ENCODE results near the gene NPDC1.
A peak's percentile ranks its signal among the peaks of the same experiment; 100 is the strongest.

Gene NPDC1

GRCh38 chr9:137057545-137057944, 11.6 kb upstream of the NPDC1 start:
- DNase-seq (ENCODE audit: low spot score) = no peak
- no peak for FAIRE-seq

DNA sequence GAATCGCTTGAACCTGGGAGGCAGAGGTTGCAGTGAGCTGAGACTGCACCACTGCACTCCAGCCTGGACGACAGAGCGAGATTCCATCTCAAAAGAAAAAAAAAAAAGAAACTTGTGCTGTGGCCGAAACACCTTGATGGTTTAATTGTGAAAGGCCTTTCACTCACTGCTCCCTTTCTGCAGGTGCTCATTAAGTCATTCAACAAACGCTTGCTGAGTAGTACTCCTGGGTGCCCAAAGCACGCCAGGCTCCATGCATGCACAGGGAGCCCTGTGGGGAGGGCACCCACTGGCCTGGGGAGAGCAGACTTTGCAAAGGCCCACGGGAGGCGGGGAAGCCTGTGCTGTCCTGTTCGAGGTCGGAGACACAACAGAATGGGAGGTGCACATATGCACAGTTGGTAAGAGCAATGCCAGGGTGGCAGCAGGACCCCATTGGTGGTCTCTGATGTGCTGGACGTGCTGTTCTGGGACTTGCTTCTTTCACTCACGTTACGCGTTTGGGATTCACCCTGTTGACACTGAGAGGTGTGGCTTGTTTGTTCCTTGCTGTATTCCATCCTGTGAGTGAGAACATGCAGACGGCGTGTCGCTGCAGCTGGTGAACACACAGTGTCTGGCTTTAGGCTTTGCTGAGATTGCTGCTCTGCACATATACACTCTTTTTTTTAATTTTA, 10.9 kb upstream of the NPDC1 start:
- FAIRE-seq = no peak
- DNase-seq (ENCODE audit: low spot score) = no peak

DNA sequence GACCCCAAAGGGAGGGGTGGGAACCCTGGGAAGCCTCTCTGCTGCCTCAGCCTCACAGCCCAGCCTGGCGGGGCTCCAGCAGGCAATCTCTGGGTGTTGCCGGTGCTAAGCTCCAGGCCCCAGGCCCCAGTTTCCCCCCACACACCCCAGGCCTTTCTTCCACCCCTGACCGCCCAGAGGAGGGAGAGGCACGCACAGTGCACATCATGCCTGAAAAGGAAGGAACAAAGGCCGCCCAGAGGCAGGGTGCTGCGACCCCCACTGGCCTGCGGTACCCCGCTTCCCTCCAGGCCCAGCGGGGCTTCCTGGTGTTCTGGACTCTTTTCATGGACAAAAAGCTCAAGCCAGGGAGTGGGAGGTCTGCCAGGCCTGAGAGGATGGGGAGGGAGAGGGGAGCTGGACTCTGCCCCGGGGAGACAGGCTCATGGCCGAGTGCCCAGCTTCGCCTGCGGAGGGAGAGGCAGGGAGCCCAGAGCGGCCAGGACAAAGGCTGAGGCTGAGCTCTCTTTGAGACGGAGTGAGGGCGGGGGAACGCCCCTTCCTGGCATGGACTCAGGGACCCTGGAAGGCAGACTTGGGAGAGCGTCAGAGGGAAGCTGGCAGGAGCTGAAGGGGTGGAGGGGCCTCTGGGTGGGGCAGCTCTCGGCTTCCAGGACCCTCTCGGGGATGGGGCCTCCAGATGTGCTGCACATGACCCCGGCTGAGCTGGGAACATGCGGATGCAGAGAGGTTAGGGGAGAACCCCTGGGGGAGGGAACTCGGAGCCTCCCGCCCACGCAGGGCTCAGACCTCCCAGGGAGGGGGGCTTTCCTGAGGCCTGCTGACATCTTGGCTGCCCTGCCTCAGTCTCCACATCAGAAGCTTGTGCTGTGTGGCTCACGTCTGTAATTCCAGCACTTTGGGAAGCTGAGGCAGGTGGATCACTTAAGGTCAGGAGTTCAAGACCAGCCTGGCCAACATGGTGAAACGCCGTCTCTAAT, 9.7 kb upstream of the NPDC1 start:
- no peak for FAIRE-seq
- DNase-seq (ENCODE audit: low spot score) = no peak

DNA sequence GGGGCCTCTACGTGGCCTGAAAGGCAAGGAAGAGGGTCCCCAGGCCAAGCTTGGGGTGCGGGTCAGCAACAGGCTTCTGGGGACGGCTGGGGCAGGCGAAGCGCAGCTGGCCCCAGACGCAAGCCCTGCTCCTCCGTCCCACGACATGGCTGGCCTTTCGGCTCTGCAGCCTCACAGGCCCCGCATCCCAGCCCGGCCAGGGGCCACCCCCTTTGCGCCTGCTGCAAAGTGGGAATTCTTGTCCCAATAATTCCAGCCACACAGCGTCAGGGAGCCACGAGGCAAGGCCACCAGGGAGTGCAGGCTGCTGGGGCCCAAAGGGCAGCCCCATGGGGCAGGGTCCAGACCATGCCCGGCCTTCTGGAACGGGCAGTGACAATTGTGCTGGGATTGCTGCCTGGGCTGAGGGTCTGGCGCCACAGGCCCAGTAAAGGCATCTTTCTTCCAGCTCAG, 9.0 kb upstream of the NPDC1 start:
- FAIRE-seq (no peak), DNase-seq (ENCODE audit: low spot score) (no peak)

DNA sequence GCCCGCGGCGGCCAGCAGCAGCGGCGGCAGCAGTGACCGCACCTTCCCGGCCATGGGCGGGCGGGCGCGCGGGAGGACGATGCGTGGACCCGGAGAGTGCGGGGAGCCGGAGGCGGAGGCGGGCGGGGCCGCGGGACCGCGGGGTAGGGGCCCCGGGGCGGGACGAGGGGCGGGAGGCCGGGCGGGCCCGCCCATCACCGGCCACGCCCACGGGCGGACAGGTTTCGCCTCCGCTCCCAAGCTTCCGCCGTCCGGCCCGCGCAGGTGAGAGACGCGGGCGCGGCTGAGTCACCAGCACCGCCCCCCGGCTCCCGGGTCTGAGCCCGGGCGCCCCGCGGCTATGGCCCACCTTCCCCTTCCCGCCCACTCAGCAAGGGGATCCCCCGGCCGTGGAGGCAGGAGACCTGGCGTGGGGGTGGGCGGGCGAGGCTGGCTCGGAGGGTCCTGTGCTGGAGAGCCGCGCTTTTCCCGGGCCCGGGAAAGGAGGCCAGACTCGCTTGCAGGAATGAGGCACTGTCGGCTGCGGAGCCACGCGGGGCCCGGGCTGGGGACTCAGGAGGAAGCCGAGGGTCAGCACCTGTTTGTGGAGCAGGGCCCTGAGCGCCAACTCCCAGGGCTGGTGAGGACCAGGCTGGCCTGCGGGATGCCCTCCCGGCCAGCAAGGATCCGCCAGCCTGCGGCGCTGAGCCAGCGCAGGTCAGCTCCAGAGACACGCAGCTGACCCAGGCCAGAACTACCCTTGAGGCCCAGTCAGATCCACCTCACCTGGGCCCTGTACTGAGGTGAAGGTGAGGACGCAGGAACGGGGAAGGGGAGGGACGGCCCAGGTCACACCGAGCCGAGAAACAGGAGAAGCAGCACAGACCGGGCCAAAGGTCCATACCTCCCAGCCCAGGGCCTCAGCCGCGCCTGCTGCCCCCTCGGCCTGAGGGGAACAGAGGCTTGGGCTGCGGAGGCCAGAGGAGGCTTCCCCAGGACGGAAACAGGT, 8.3 kb upstream of the NPDC1 start, which contains the start of gene ENTPD2:
TSS of gene ENTPD2 (minus strand) at position 118 of the 988 bp plus-strand sequence. CDS start at position 54, 64 bp downstream.
- no peak for DNase-seq (ENCODE audit: low spot score)

DNA sequence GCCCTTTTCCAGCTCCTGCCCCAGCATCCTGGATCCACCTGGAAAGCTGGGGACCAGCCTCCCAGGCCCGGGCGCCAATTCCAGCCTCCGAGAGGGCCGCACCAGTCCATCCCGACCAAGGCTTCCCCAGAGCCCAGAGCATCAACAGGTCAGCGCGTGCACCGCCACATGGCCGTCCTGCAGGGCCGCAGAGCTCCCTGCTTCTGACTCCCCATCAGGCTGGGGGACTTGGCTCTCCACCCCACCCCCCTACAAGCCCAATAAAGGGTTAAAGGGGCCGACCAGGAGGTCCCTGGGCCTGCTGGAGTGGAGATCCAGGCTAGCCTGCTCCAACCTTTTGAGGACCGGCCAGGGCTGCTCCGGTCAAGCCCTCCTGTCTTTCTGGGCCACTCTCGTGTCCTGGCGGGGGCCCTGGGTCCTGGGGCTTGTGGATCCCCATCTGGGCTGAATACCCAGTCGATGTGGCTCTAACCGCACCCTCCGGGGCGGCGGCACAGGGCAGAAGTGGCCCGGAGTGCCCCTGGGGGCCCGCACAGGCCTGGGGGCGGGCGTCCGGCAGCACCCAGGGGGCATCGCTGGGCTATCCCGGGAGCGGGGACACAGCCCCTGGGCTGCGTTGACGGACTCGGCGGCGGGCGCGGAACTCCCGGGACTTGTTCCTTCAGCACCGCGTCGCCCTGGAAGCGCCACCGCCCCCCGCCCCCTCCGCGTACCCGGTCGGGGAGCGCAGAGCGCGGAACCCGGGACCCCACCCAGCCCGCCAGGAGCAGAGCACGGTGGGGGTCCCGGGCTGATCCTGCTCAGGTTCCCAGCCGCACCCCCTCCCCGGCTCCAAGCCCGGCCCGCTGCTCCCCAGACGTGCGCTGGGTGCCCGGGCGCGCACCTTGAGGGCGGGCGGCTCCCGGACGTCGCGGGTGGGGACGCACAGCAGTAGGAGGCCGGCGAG, 7.3 kb upstream of the NPDC1 start:
- FAIRE-seq (no peak), DNase-seq (ENCODE audit: low spot score) (no peak)

More for the DNA sequence above, 8.3 kb upstream of the NPDC1 start, which contains the start of gene ENTPD2:
- FAIRE-seq = no peak

- FAIRE-seq (no peak), DNase-seq (ENCODE audit: low spot score) (no peak)
Observed at GRCh38 chr9:137052293-137052692, 6.3 kb upstream of the NPDC1 start.

DNA sequence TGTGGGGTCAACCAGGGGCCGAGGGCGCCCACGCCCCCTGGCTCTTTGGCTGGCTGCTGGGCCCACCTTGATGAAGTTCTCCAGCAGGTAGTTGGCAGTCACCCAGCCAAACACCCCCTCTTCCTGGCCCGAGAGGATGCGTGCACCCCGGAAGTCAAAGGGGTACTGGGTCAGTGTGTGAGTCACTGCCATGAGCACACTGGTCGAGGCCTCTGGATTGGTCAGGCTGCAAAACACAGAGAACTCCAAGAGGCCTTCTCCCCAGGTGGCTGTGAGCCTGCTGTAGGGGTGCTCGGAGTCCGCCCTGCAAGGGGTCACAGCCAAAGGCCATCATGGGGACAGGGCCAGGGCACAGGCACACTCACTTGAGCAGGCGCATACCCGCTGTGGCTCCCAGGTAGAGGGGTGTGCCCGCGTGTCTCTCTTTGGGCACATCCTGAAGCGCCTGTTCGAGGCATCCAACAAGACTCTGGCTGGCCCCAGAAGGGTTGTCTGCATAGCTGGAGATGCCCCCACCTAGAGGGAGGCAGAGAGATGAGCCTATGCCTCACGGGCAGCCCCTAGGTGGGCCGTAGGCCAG, 5.3 kb upstream of the NPDC1 start:
- FAIRE-seq (no peak), DNase-seq (ENCODE audit: low spot score) (no peak)

GRCh38 chr9:137050570-137050969, 4.6 kb upstream of the NPDC1 start:
- FAIRE-seq (no peak), DNase-seq (ENCODE audit: low spot score) (no peak)

DNA sequence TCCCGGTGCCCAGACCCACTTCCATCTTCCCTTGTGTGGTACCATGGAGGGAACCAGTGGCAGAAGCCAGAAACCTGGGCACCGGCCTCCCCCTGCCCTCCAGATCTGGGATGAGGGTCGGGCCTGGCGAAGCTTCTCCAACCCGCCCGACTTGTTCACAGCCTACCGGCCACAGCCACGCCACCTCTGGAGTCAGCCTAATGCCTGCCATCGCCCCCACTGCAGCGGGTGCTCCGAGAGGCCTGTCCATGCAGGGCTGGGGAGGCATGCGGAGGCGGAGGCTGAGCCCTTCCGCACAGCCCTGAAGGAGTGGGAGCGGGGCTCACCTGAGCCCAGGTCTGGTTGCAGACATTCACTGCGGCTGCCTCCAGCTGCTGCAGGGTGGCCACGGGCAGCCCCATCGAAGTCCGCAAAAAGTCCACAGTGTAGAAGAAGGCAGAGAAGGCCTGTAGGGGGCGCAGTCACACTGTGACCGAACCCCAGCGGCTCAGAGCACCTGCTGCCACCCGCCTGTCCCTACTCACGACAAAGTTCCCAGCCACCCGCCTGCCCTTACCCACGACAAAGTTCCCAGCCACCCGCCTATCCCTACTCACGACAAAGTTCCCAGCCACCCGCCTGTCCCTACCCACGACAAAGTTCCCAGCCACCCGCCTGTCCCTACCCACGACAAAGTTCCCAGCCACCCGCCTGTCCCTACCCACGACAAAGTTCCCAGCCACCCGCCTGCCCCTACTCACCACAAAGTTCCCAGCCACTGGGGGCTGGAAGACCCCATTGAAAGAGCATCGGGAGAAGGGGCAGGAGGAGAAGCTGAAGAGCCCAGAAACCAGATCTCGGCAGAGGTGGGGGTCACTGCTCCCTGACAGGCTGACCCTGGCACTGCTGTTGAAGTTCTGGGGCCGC, 3.8 kb upstream of the NPDC1 start:
- DNase-seq (ENCODE audit: low spot score) = peak; percentile 57
- peak; percentile 74 for FAIRE-seq

DNA sequence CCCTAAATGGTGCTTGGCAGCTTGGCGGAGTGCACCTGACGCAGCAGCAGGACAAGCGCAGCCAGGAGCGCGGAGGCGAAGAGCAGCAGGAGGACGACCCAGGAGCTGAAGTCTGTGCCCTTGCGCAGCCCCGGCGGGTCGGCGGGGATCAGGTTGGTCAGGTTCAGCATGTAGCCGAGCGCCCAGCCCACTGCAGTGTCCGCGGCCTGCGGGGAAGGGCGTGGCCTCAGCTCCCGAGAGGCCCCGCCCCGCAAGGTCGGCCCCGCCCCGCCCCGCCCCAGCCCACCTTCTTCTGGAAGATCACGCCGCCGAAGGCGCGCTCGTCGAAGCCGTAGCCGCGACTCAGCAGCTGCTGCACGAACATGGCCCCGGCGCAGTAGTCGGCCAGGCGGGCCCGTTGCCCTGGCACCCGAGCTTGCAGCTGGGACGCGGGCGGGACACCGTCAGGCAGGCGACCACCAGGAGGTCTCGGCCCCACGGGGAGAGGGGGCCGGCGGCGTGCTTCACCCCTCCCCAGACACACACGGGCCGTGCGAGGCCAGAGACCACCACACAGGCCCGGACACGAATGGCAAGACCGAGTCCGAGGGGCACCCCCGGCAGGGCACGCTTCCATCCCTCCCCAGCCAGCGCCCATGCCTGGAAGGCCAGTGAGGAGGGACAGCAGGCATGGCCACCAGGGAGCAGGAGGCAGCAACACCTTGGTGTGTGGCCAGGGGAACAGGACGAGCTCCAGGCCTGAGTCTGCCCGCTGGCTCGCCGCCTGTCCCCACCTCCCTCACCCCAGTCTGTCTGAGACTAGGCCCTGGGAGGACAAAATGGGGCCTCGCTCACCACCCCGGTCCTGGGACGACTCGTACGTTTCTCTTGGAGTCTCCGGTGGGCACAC, 2.9 kb upstream of the NPDC1 start:
- no peak for DNase-seq (ENCODE audit: low spot score)

GRCh38 chr9:137045294-137046087, 486 bp downstream of the NPDC1 start:
- DNase-seq (ENCODE audit: low spot score) = peak; percentile 34
- FAIRE-seq = no peak

More for the DNA sequence above, 2.9 kb upstream of the NPDC1 start:
- FAIRE-seq = no peak

GRCh38 chr9:137044502-137045177, 1.3 kb downstream of the NPDC1 start:
- no peak for FAIRE-seq
- DNase-seq (ENCODE audit: low spot score) = no peak

DNA sequence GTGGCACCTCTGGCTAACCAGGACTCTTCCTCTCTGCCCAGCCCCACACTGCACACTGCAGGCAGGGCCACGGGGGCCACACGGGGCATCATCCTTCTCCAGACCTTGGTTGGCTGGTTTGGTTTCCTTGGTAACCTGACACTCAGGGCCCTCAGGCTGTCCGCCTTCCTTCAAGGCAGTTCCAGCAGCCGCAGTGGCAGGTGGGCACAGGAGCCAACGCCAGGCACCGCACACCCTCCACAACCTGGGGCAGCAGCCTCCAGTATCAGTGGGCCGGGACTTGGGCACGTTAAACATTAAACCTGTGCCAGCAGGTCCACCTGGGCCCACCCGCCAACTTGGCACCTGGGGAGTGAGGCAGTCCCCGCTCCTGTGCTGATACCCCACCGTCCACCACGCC, 1.9 kb downstream of the NPDC1 start:
- no peak for FAIRE-seq
- no peak for DNase-seq (ENCODE audit: low spot score)

GRCh38 chr9:137042751-137043727, 2.9 kb downstream of the NPDC1 start:
- FAIRE-seq = no peak
- DNase-seq (ENCODE audit: low spot score) = no peak
